Gastrocnemius medialis (tissue), 4 donors: ENCODE data around the gene ARHGAP24.

Experiments used
- POLR2A ChIP-seq, 2 donors: fragments of 450-650 bp; IDR thresholded peaks; one replicate each; pipeline ENCODE4 v1.6.1; 2017; ENCODE audit warnings: antibody characterized with exemption in 2 of 2, mild to moderate bottlenecking in 2 of 2, moderate library complexity in 2 of 2
- TF ChIP-seq, protein P1 (sequence below), 5 experiments: fragments of 450-650 bp in 3 of 5; fragments of 200-600 bp in 2 of 5; sonication (generic) in 2 of 5; IDR thresholded peaks in 4 of 5; conservative IDR thresholded peaks in 1 of 5; 1 replicate in 4 of 5; 2 replicates in 1 of 5; pipeline ENCODE4 v1.5.1; 2016 to 2019; ENCODE audit warnings: antibody characterized with exemption in 5 of 5, mild to moderate bottlenecking in 3 of 5, moderate library complexity in 3 of 5

DNA sequence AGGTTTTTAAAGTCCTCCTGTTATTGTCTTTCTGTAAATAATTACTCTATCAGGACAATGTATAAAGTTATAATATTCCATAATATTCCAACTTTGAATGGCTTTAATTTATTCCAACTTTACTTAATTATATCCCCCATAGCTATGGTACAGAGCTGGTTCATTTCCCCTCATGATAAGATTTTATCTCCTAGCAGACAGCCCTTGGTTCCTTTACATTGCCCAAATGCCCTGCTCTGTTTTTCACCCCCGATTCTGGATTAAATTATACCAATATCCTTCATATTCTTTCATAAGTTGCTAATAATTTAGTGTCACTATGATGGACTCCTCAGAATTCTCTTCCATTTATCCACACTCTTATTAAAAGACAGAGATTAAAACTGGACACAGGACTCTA is 544.4 kb downstream of the ARHGAP24 start:
- TF ChIP-seq, protein P1, sequence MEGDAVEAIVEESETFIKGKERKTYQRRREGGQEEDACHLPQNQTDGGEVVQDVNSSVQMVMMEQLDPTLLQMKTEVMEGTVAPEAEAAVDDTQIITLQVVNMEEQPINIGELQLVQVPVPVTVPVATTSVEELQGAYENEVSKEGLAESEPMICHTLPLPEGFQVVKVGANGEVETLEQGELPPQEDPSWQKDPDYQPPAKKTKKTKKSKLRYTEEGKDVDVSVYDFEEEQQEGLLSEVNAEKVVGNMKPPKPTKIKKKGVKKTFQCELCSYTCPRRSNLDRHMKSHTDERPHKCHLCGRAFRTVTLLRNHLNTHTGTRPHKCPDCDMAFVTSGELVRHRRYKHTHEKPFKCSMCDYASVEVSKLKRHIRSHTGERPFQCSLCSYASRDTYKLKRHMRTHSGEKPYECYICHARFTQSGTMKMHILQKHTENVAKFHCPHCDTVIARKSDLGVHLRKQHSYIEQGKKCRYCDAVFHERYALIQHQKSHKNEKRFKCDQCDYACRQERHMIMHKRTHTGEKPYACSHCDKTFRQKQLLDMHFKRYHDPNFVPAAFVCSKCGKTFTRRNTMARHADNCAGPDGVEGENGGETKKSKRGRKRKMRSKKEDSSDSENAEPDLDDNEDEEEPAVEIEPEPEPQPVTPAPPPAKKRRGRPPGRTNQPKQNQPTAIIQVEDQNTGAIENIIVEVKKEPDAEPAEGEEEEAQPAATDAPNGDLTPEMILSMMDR (IDR thresholded peaks at IDR 0.05 in 4 of 5, conservative IDR thresholded peaks at IDR 0.05 in 1 of 5), result no peak
- no peak for TF ChIP-seq POLR2A (IDR thresholded peaks at IDR 0.05)
